ENCODE results near the gene GOSR1.
"Not testable (repeated sequence)": the region's sequence is repeated elsewhere in the genome, so short reads cannot be mapped to it uniquely, and the experiment has no call there.

GRCh38 chr17:30572651-30573554 is 95.7 kb downstream of the GOSR1 start:
- TF ChIP-seq, protein P1, sequence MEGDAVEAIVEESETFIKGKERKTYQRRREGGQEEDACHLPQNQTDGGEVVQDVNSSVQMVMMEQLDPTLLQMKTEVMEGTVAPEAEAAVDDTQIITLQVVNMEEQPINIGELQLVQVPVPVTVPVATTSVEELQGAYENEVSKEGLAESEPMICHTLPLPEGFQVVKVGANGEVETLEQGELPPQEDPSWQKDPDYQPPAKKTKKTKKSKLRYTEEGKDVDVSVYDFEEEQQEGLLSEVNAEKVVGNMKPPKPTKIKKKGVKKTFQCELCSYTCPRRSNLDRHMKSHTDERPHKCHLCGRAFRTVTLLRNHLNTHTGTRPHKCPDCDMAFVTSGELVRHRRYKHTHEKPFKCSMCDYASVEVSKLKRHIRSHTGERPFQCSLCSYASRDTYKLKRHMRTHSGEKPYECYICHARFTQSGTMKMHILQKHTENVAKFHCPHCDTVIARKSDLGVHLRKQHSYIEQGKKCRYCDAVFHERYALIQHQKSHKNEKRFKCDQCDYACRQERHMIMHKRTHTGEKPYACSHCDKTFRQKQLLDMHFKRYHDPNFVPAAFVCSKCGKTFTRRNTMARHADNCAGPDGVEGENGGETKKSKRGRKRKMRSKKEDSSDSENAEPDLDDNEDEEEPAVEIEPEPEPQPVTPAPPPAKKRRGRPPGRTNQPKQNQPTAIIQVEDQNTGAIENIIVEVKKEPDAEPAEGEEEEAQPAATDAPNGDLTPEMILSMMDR (conservative IDR thresholded peaks at IDR 0.05 in 1 of 2, IDR thresholded peaks at IDR 0.05 in 1 of 2; ENCODE audit: extremely low read depth in 1 of 2, insufficient read depth in 1 of 2, low read depth in 1 of 2, low read length in 2 of 2): not testable (repeated sequence)
- TF ChIP-seq EZH2 (IDR thresholded peaks at IDR 0.05; ENCODE audit: borderline replicate concordance, low read length): not testable (repeated sequence)

Measured in mammary epithelial cell (primary cell).